GM21528 (cell line): Measurements from ENCODE around the gene IFI30.
"Not testable (repeated sequence)": the region's sequence is repeated elsewhere in the genome, so short reads cannot be mapped to it uniquely, and the experiment has no call there.

ENCODE experiments used
- ATAC-seq: cut with Tn5 transposase; IDR thresholded peaks from one replicate; pipeline ENCODE4 v1.9.1; 2021; ENCODE audit warnings: mild to moderate bottlenecking, moderate library complexity; ENCODE audit not compliant: unreplicated experiment, low FRiP score

The IFI30 gene

DNA sequence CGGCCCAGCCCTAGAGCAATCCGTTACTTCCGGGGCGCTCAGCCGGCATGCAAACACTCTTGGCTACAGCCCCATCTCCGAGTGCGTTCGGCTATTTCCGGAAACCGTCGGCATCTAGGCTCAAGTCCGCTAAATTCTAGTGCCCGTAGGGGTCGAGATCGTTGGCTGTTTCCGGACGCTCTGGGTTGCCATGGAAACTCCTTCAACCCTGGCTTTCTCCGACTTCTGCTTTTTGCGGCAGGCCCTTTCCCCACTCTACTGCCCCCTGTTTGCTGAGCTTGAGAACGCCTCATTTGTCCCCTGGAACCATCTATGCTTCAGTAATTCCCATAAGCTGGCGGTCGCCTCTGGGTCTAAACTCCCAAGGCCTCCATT, 21.2 kb upstream of the IFI30 start:
- peak; percentile 62 for ATAC-seq

DNA sequence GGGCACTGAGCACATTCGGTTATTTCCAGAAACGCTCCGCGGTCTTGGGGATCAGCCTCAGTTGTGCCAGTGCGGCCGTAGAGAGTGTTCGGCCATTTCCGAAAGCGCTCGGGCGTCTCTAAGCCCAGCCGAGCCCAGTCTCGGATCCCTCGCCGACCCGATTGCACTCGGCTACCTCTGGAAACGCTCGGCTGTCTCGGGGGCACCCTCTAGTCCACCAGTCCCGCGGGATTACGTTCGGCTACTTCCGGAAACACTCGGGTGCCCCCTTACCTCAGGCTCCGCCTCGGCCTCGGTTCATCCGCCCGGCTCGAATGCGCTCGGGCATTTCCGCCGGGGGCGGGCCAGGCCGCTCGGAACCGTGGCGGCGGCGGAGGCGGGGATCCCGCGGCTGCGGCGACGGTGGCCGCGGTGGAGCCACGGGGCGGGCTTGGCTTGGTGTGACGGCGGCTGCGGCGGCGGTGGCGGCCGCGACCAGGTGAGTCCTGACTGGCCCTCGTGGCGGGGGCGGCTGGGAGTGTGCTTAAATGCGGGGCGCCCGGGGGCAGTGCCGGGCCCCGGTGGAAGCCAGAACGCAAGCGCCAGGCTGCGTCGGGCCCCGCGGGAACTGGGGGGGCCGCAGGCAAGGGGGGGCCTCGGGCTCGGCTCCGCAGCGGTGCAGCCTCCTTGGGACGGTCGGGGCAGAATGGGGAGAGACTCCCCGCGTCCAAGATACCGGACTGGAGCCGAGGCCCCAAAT, 20.6 kb upstream of the IFI30 start, which contains the start of gene PIK3R2:
Gene PIK3R2 (plus strand): TSS at position 347 of the 739 bp plus-strand sequence. CDS start 2,717 bp downstream, outside the sequence.
- ATAC-seq, result peak; percentile 68

DNA sequence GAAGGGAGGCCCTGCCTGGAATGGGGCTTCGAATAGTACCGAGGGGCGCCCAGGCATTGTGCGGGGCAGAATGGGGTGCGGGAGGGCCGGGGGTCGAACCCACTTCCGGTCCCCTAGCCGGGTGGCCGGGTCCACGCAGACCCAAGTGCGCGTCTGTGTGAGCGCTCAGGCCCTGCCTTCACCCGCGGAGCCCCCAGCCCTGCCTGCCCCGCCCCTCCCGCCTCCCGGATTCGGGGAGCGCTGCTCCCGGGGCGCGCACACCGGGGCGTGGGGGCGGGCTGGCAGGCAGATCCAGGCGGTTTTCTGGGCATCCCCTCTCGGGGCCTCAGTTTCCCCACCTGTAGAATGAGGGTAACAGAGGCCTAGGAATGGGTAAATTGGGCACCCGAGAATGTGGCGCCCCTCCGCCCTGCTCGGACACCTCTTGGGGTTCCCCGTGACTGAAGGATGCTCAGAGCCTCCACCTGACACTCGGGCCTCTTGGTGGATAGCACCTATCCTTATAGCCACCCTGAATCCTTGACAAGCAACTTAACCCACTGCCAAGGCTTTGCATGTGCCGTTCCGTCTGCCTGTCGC, 20.0 kb upstream of the IFI30 start:
- ATAC-seq, result no peak

GRCh38 chr19:18155095-18156087, 18.2 kb upstream of the IFI30 start:
- no peak for ATAC-seq

DNA sequence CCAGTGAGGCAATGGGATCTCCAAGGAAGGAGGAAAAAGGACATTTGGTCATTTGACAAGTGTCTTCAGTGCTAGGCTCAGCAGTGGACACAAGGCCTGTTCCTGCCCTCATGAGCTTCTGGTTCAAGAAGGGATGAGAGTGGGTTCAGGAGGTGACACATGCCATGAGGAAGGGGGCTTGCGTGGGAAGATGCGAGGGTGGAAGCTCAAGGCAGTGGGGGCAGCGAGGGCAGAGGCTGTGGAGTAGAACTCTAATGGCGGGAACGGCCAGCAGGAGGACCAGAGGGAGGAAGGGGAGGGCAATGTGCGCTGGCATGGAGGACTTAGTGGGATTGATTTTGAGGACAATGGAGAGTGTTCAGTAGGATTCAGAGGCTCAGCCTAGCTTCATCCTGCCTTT, 17.3 kb upstream of the IFI30 start:
- ATAC-seq, result no peak

DNA sequence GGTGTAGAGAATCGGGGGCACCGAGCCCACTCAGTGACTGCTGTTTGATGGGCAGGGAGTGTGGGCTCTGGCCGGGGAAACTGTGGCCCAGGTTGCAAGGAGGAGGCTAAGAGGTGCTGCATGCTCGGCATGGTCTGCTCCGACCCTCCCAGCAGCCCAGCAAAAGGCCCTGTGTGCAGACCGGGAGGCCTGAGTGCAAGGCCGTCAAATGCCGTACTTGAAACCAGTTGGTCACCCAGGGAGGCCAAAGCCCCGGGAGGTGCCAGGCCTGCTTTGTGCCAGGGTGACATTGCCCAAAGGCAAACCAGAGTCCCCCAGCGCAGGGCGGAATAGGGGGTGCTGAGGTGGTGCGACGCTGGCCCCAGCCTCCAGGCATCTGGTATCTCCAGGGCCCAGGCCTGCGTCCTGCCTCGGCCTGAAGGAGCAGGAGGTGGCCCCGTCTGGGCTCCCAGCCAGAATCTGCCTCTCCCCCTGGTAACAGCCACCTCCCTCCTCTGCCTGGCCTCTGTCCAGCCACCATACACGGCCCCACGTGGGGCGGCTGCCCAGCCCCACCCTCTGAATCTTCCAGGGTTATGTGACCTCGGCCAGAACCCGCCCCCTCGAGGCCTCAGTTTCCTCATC, 16.7 kb upstream of the IFI30 start:
- ATAC-seq, result no peak

DNA sequence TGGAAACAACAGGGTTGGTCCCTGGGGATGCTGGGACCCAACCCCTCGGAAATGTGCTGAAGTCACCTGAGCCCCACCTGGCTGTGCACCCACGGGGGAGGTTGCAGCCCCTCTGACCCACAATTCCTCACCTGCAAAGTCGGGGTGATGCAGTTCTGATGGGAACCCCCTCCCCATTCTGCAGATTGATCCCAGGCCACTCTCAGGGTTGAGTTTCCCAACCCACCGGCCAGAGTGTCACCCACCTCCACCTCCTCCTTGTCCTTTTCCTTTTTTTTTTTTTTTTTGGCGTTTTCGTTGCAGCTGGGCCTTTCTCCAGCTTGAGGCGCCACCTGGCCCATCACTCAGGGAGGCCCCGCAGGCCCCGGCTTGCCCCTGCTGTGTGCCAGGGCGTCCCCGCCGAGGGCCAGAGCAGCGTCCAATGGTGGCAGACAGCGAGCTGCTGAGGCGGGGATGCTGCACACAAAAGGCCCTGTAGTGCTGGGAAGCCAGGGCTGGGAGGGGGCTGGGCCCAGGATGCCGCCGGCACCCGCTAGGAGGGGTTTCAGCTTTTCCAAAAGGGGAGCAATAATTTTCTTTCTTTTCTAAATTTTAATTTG, 16.0 kb upstream of the IFI30 start:
- no peak for ATAC-seq

- no peak for ATAC-seq
Measured at GRCh38 chr19:18158467-18158866, 15.1 kb upstream of the IFI30 start.

DNA sequence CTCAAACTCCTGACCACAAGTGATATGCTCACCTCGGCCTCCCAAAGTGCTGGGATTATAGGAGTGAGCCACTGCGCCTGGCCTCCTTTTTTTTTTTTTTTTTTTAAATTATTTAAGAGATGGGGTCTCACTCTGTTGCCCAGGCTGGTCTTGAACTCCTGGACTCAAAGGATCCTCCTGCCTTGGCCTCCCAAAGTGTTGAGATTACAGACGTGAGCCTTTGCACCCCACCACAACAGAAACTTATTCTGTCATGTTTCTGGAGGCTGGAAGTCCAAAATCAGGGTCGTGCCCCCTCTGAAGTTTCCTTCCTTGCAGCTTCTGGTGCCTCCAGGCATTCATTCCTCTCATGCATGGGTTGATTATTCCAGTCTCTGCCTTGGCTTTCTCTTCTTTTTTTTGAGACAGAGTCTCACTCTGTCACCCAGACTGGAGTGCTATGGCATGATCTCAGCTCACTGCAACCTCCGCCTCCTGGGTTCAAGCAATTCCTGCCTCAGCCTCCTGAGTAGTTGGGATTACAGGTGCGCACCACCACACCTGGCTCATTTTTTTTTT, 14.5 kb upstream of the IFI30 start:
- not testable (repeated sequence) for ATAC-seq

- ATAC-seq, result no peak
Measured at GRCh38 chr19:18159810-18160209, 13.8 kb upstream of the IFI30 start.

DNA sequence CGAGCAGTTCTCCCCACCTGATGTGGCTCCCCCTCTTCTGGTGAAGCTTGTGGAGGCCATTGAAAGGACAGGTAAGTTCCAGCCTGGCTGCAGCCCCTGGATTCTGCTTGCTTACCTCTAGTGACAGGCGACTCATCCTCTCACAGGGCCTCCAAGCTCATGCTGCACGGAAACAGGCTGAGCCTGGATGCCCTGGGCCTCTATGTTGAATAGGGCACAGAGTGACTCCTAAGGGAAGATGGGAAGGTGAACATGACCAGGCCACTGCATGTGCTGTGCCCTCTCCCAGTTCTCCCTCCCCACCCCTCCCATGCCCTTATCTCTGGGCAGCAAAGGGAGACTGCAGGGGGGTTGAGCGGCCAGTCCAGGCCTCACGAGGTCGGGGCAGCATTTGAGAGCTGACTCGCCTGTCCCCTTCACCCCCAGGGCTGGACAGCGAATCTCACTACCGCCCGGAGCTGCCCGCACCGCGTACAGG, 13.1 kb upstream of the IFI30 start:
- no peak for ATAC-seq

GRCh38 chr19:18160971-18161635, 12.5 kb upstream of the IFI30 start:
- no peak for ATAC-seq

GRCh38 chr19:18161636-18162002, 12.0 kb upstream of the IFI30 start:
- ATAC-seq, result no peak

DNA sequence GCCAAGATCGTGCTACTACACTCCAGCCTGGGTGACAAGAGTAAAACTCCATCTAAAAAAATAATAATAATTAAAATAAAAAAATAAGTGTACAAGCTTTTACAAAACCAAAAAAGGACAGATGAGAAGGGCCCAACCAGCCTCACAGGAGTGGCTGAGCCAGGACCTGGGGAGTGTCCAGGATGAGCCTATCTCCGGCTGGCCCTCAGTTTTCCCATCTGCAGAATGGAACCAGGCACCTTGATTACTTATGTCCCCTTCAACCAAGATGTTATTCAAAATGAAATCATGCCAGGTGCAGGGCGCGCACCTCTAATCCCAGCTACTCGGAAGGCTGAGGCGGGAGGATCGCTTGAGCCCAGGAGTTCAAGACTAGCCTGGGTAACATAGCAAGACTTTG, 9.5 kb upstream of the IFI30 start:
- no peak for ATAC-seq

DNA sequence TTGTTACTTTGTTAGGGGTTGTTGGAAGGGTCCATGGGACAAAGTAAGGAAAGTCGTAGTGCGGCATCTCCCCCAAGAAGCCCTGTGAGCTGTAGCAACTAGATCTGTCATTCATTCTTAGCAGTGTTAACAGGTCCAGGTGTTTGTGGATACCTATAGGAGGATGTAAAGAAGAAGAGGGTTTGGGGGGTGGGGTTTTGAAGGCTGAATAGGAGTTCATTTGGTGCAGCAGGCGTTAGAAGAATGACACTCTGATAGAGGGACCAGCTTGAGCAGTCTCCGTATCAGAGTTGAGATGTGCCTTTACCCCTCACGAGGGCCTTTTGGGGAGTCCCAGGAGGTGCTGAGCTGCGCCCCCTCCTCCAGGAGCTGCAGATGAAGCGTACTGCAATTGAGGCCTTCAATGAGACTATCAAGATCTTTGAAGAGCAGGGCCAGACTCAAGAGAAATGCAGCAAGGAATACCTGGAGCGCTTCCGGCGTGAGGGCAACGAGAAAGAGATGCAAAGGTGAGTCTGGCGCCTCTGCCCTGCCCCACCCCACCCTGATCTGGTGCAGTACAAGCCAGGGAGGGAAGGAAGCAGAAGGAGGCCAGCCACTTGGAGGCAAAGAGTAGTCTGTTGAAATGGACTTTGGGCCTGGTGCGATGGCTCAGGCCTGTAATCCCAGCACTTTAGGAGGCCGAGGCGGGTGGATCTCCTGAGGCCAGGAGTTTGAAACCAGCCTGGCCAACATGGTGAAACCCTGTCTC, 7.6 kb upstream of the IFI30 start:
- ATAC-seq, result no peak

- ATAC-seq, result no peak
Measured at GRCh38 chr19:18167011-18167410, 6.6 kb upstream of the IFI30 start.

DNA sequence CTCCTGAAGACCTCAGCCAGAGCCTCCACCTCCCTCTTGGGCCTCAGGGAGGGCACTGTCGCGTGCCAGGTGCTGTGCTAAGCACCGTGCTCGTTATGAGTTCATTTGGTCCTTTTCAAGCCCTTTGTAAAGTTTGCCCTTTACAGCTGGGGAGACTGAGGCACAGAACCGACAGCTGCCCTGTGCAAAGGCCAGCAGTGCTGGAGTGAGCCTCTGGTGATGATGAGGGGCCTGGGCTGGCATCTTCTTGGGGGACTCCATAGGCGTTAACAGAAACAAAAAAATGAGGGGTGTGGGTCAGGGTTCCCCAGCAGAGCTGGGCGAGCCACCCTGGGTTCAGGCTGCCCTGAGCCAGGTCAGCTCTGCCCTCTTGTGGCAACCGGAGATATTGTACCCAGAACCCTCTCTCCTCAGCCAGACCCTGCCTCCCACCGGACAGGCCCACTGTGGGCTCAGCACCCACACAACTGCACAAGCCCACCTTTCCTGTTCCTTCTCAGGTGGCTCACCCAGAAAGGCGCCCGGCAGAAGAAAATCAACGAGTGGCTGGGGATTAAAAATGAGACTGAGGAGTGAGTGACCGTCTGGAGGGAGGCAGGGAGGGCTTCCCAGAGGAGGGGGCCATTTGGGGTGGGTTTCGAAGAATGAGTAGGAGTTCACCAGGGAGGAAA, 5.5 kb upstream of the IFI30 start:
- ATAC-seq, result no peak
